K562 (cell line): ENCODE data around the gene WDR1. TPM values are rescaled to one million over a fixed set of nuclear protein-coding genes. Genes with fewer than 3 reads are reported as not detected.
A peak's percentile ranks its signal among the peaks of the same experiment; 100 is the strongest.

Source experiments
- ATAC-seq: fragments of 200-7000 bp; cut with Tn5 transposase; 3 replicates; pipeline ENCODE4 v1.9.1; 2020; ENCODE audit warnings: moderate library complexity
- BruUV-seq: library from RNA; stranded (reverse); fragments of 400-500 nt; replicated peaks from 2 replicates; lab custom pipeline; 2021; lab: Mats Ljungman, UMichigan
- CTCF ChIA-PET: fragments of 300-600 bp; formaldehyde crosslinking; extraction: SDS; loops from one replicate; lab custom pipeline; 2021; ENCODE audit warnings: low intra/inter-chr PET ratio; lab: Yijun Ruan, JAX
- POLR2A ChIA-PET: fragments of 300-600, 350-650 bp; sonication (Branson Sonifier 250); formaldehyde crosslinking; extraction: SDS; loops from one replicate; lab custom pipeline; 2021; ENCODE audit warnings: antibody characterized with exemption, inconsistent platforms; lab: Yijun Ruan, JAX
- DNase-seq, 4 experiments: peaks; one replicate each; pipeline versions ENCODE4 v3.0.0 to v3.0.0-alpha.2; 2011 to 2018; ENCODE audit warnings: low spot score in 3 of 4, mixed read lengths in 3 of 4; ENCODE audit errors: extremely low read depth in 1 of 4
- FAIRE-seq: peaks from 2 replicates; lab custom pipeline; 2011; peaks lifted over from hg19 to GRCh38; lab: Jason Lieb, UNC
- H2AFZ ChIP-seq: 2 replicates; pipeline ENCODE4 v1.6.0; 2011; ENCODE audit warnings: low read depth, low read length, control low read depth, inconsistent platforms
- H3K27ac ChIP-seq: fragments of 200-600 bp; 3 replicates; pipeline ENCODE4 v1.8.0; 2011; ENCODE audit warnings: low read depth, mild to moderate bottlenecking, control low read depth, inconsistent platforms, low read length, moderate library complexity, mixed read lengths; ENCODE audit errors: extremely low read depth
- H3K27me3 ChIP-seq, 2 experiments: fragments of 300-600 bp in 1 of 2; 2 replicates in 1 of 2; 3 replicates in 1 of 2; pipeline versions ENCODE4 v1.6.0 to v1.8.0; 2011; ENCODE audit warnings: inconsistent platforms in 2 of 2, low read length in 2 of 2, mild to moderate bottlenecking in 1 of 2, mixed read lengths in 1 of 2, moderate library complexity in 1 of 2; ENCODE audit not compliant: control insufficient read depth in 2 of 2, insufficient read depth in 2 of 2
- H3K36me3 ChIP-seq: fragments of 300-600 bp; 3 replicates; pipeline ENCODE4 v1.8.0; 2011; ENCODE audit warnings: mild to moderate bottlenecking, low read length, inconsistent platforms; ENCODE audit not compliant: control insufficient read depth, insufficient read depth
- H3K4me1 ChIP-seq, 2 experiments: fragments of 200-600 bp in 1 of 2; replicated peaks in 1 of 2; 2 replicates in 1 of 2; 3 replicates in 1 of 2; pipeline versions ENCODE4 v1.5.1 to v1.8.0; 2011; ENCODE audit warnings: inconsistent platforms in 2 of 2, low read length in 2 of 2, mild to moderate bottlenecking in 1 of 2, mixed read lengths in 1 of 2, moderate library complexity in 1 of 2; ENCODE audit not compliant: control insufficient read depth in 2 of 2, insufficient read depth in 2 of 2
- H3K4me2 ChIP-seq: 2 replicates; pipeline ENCODE4 v1.6.1; 2011; ENCODE audit warnings: low read length, control low read depth, inconsistent platforms, mixed read lengths; ENCODE audit not compliant: insufficient read depth
- H3K4me3 ChIP-seq: fragments of 200-600 bp; sonication (generic), shearing (Covaris generic); 2 replicates; pipeline ENCODE4 v1.5.1; 2016; ENCODE audit warnings: control low read depth, inconsistent platforms
- H3K79me2 ChIP-seq: fragments of 200-600 bp; 3 replicates; pipeline ENCODE4 v1.8.0; 2011; ENCODE audit warnings: low read length, inconsistent platforms; ENCODE audit not compliant: control insufficient read depth, insufficient read depth
- H3K9ac ChIP-seq, 2 experiments: 2 replicates each; pipeline versions ENCODE4 v1.6.0 to v1.6.1; 2011; ENCODE audit warnings: low read depth in 2 of 2, low read length in 2 of 2, control low read depth in 1 of 2, inconsistent platforms in 1 of 2, mild to moderate bottlenecking in 1 of 2, mixed read lengths in 1 of 2; ENCODE audit not compliant: insufficient read depth in 1 of 2
- H3K9me1 ChIP-seq: one replicate; pipeline ENCODE4 v1.6.0; 2011; ENCODE audit warnings: inconsistent platforms, mild to moderate bottlenecking, low read length, moderate library complexity; ENCODE audit not compliant: control insufficient read depth, insufficient read depth
- H3K9me3 ChIP-seq: replicated peaks from 2 replicates; pipeline ENCODE4 v1.5.1; 2011; ENCODE audit warnings: low read depth, low read length, inconsistent platforms; ENCODE audit not compliant: control insufficient read depth, insufficient read depth
- H4K20me1 ChIP-seq: replicated peaks from 2 replicates; pipeline ENCODE4 v1.6.1; 2011; ENCODE audit warnings: low read length, inconsistent platforms, mixed read lengths; ENCODE audit not compliant: control insufficient read depth, insufficient read depth
- ATF6 ChIP-seq: sonication (generic); formaldehyde crosslinking; IDR thresholded peaks from 2 replicates; pipeline ENCODE4 v1.4.0; 2020; ENCODE audit warnings: mild to moderate bottlenecking, missing genetic modification reagents
- FOXM1 ChIP-seq, 2 experiments: fragments of 450-650 bp in 1 of 2; sonication (generic) in 1 of 2; formaldehyde crosslinking in 1 of 2; IDR thresholded peaks; 2 replicates each; pipeline versions ENCODE4 v1.6.1 to v1.9.0; 2017 to 2022; ENCODE audit warnings: low read depth in 2 of 2, mild to moderate bottlenecking in 2 of 2, missing genetic modification reagents in 1 of 2, moderate library complexity in 1 of 2
- HDAC8 ChIP-seq: fragments of 450-650 bp; IDR thresholded peaks from 2 replicates; pipeline ENCODE4 v1.6.1; 2016; ENCODE audit warnings: mild to moderate bottlenecking, missing genetic modification characterization, moderate library complexity, missing compliant biosample characterization
- HINFP ChIP-seq: fragments of 450-650 bp; conservative IDR thresholded peaks from 2 replicates; pipeline ENCODE4 v1.6.1; 2016; ENCODE audit warnings: missing genetic modification characterization, low read depth, mild to moderate bottlenecking, control low read depth, missing compliant biosample characterization
- HOXB6 ChIP-seq: fragments of 250-450 bp; sonication (Bioruptor Pico); IDR thresholded peaks from 2 replicates; pipeline ENCODE4 v1.5.1; 2022; ENCODE audit warnings: mild to moderate bottlenecking, borderline replicate concordance
- MECOM ChIP-seq: fragments of 250-450 bp; sonication (Bioruptor Pico); IDR thresholded peaks from 2 replicates; pipeline ENCODE4 v1.8.0; 2022; ENCODE audit warnings: inconsistent platforms
- MTF1 ChIP-seq: fragments of 250-450 bp; sonication (Bioruptor Pico); IDR thresholded peaks from 2 replicates; pipeline ENCODE4 v1.9.0; 2021; ENCODE audit warnings: moderate library complexity, mild to moderate bottlenecking, inconsistent platforms, borderline replicate concordance
- NFRKB ChIP-seq: fragments of 450-650 bp; IDR thresholded peaks from 2 replicates; pipeline ENCODE4 v1.6.1; 2016; ENCODE audit warnings: low read depth
- SMAD4 ChIP-seq: fragments of 250-450 bp; sonication (Bioruptor Pico); conservative IDR thresholded peaks from 2 replicates; pipeline ENCODE4 v1.8.0; 2021; ENCODE audit warnings: inconsistent platforms, mild to moderate bottlenecking, moderate library complexity
- SRSF1 ChIP-seq: fragments of 200-400 bp; formaldehyde crosslinking; IDR thresholded peaks from 2 replicates; pipeline ENCODE4 v1.6.1; 2017; ENCODE audit warnings: mild to moderate bottlenecking, low read depth, low read length, moderate library complexity
- SRSF7 ChIP-seq: fragments of 200-400 bp; formaldehyde crosslinking; optimal IDR thresholded peaks from 2 replicates; pipeline ENCODE3; 2017; ENCODE audit warnings: mild to moderate bottlenecking, low read depth, low read length
- ZBTB43 ChIP-seq: sonication (generic); formaldehyde crosslinking; IDR thresholded peaks from 2 replicates; pipeline ENCODE4 v1.8.0; 2023; ENCODE audit warnings: mild to moderate bottlenecking, missing genetic modification reagents
- ZFP91 ChIP-seq: sonication (generic); formaldehyde crosslinking; IDR thresholded peaks from 2 replicates; pipeline ENCODE4 v1.8.0; 2022; ENCODE audit warnings: mild to moderate bottlenecking, missing genetic modification reagents
- ZNF263 ChIP-seq: sonication (generic); formaldehyde crosslinking; IDR thresholded peaks from 2 replicates; pipeline ENCODE4 v1.8.0; 2022; ENCODE audit warnings: mild to moderate bottlenecking, missing genetic modification reagents, borderline replicate concordance
- ZNF408 ChIP-seq: fragments of 250-450 bp; sonication (Bioruptor Pico); IDR thresholded peaks from 2 replicates; pipeline ENCODE4 v1.4.0; 2020; ENCODE audit warnings: low read depth, mild to moderate bottlenecking, moderate library complexity
- ZSCAN32 ChIP-seq: fragments of 450-650 bp; formaldehyde crosslinking; IDR thresholded peaks from 2 replicates; pipeline ENCODE4 v1.4.0; 2020; ENCODE audit warnings: mild to moderate bottlenecking, moderate library complexity
- WGBS: fragments of 100-300 bp; shearing (Covaris generic); methylation state at CpG from one replicate; pipeline ENCODE4 v1.1.6; 2016; ENCODE audit warnings: low coverage, mixed read lengths; ENCODE audit not compliant: insufficient coverage; ENCODE audit errors: missing lambda C conversion rate; 5-methylcytosine and 5-hydroxymethylcytosine counted together
- in situ Hi-C: fragments of 300-500 bp; cut with MboI; formaldehyde crosslinking; loops from 4 replicates; pipeline ENCODE4 v1.15.0; 2018; ENCODE audit warnings: inconsistent platforms, mixed read lengths
- intact Hi-C: fragments of 100-400 bp; cut with micrococcal nuclease; formaldehyde crosslinking; loops from 2 replicates; pipeline ENCODE4 v1.14.2; 2022
- polyA plus RNA-seq, 8 experiments: library from polyadenylated mRNA; depleted of rRNA in 4 of 8; stranded (reverse) in 5 of 8; unstranded in 3 of 8; fragments of >200 nt; fragmentation: Nextera tagmentation in 2 of 8; fragmentation: Illumina TruSeq in 1 of 8; extraction: Ambion mirVana in 2 of 8; extraction: Trizol in 1 of 8; gene quantifications; 2 replicates each; pipeline versions ENCODE4 v1.2.1 to v1.2.3, GENCODE V29; 2011 to 2014; ENCODE audit warnings: inconsistent platforms in 1 of 8, missing spikeins in 1 of 8
- total RNA-seq, 7 experiments: library from RNA; depleted of rRNA in 6 of 7; stranded (reverse); fragments of >200 nt in 6 of 7; fragmentation: Illumina TruSeq in 2 of 7; extraction: Trizol in 2 of 7; gene quantifications; 2 replicates each; pipeline versions ENCODE4 v1.2.1 to v1.2.3, GENCODE V29; 2011 to 2021; ENCODE audit warnings: low replicate concordance in 1 of 7

Gene WDR1
- total and polyA plus RNA-seq, 9 of the 15 experiments (the other 6 are each of a cell fraction or from before 2014, with no cell fraction given), result 16.1 to 213 (median 125) TPM

- H4K20me1 ChIP-seq, result no peaks in the 10 kb centered on the region; the same call in 1 of the 2 replicates
- FAIRE-seq (no peak), DNase-seq (peak in 1 of 4 experiments; percentile 6), ATAC-seq (no peak)
- no peak overlapping the region; a peak in 1 of 4 replicates for H3K9ac ChIP-seq
- no peak overlapping the region for H3K4me3 ChIP-seq
- H3K36me3 ChIP-seq, result peaks cover 99% of the 10 kb centered on the region; the same call in 2 of the 3 replicates
- no peak overlapping the region for H3K27ac ChIP-seq
- no peaks in the 10 kb centered on the region for H3K9me3 ChIP-seq
- intact Hi-C loops, result no loop called here
- ChIA-PET CTCF (no interaction called here), POLR2A (interaction anchor here (0.7 to 1.8 kb wide), 2 partner anchors 17 to 39 kb away, joined by 3 to 4 read pairs; no protein-coding TSS in a partner anchor)
- BruUV-seq, result no TSS peak
- H3K79me2 ChIP-seq, result no peaks in the 10 kb centered on the region
- H3K9me1 ChIP-seq, result peaks cover 4% of the 10 kb centered on the region
- peaks cover 0 to 7% of the 10 kb centered on the region in 2 experiments; a peak in 2 of 5 replicates for H3K4me1 ChIP-seq
- no peak overlapping the region for H2AFZ ChIP-seq
- WGBS, result 81% methylated on average over 15 of the region's 15 CpGs
- no peaks in the 10 kb centered on the region for H3K27me3 ChIP-seq
- in situ Hi-C loops, result no loop called here
- no peak overlapping the region for H3K4me2 ChIP-seq
- no peak for TF ChIP-seq HDAC8 (tag)
- no peak for TF ChIP-seq NFRKB
- TF ChIP-seq ZFP91 (CRISPR knock-in tag), result no peak
- TF ChIP-seq MTF1 (CRISPR knock-in tag), result no peak
- TF ChIP-seq HOXB6 (CRISPR knock-in tag), result no peak
- no peak for TF ChIP-seq SMAD4
- no peak for TF ChIP-seq FOXM1 (IDR thresholded peaks at IDR 0.05; ENCODE audit: low read depth)
- TF ChIP-seq FOXM1 (CRISPR knock-in tag; IDR thresholded peaks at IDR 0.05; ENCODE audit: low read depth), result no peak
- TF ChIP-seq ZNF263 (CRISPR knock-in tag), result no peak
- TF ChIP-seq ZSCAN32 (CRISPR knock-in tag), result no peak
- TF ChIP-seq ATF6 (CRISPR knock-in tag), result no peak
- no peak for TF ChIP-seq MECOM (CRISPR knock-in tag)
- TF ChIP-seq ZNF408 (CRISPR knock-in tag), result no peak
- no peak for TF ChIP-seq ZBTB43 (CRISPR knock-in tag)
- no peak for TF ChIP-seq SRSF1
- TF ChIP-seq SRSF7, result no peak
- no peak for TF ChIP-seq HINFP
These were observed 37.3 kb downstream of the WDR1 start for GRCh38 chr4:10079256-10079655.
